Activated CD8-positive, alpha-beta memory T cell treated with anti-CD3 and anti-CD28 coated beads, Interleukin-2, amount 50 U/mL, for 48 hours (primary cell): ENCODE results near the gene PCSK7.
"Not testable (repeated sequence)": the region's sequence is repeated elsewhere in the genome, so short reads cannot be mapped to it uniquely, and the experiment has no call there.

Source experiments
- DNase-seq: peaks from one replicate; pipeline ENCODE4 v3.0.0-alpha.2; 2020

PCSK7 gene

GRCh38 chr11:117231842-117232091 lies at the start of gene PCSK7:
Gene PCSK7, minus strand, starts transcription at chr11:117232073. Its CDS starts 2,229 bp downstream, at chr11:117229844.
- no peak for DNase-seq

GRCh38 chr11:117281159-117281558 lies 49.3 kb upstream of the PCSK7 start:
- DNase-seq, result no peak

GRCh38 chr11:117279711-117280376 lies 48.0 kb upstream of the PCSK7 start:
- DNase-seq, result no peak

- no peak for DNase-seq
Observed at GRCh38 chr11:117278347-117278746, 46.5 kb upstream of the PCSK7 start.

- no peak for DNase-seq
Observed at GRCh38 chr11:117273550-117274289, 41.8 kb upstream of the PCSK7 start.

GRCh38 chr11:117272175-117272574 lies 40.3 kb upstream of the PCSK7 start:
- DNase-seq, result not testable (repeated sequence)

GRCh38 chr11:117271208-117271607 lies 39.3 kb upstream of the PCSK7 start:
- DNase-seq, result no peak

GRCh38 chr11:117269856-117270255 lies 38.0 kb upstream of the PCSK7 start:
- no peak for DNase-seq

GRCh38 chr11:117265745-117266144 lies 33.9 kb upstream of the PCSK7 start:
- DNase-seq, result no peak

GRCh38 chr11:117264624-117265323 lies 32.9 kb upstream of the PCSK7 start:
- DNase-seq, result not testable (repeated sequence)

GRCh38 chr11:117259417-117259816 lies 27.5 kb upstream of the PCSK7 start:
- no peak for DNase-seq

GRCh38 chr11:117258576-117258975 lies 26.7 kb upstream of the PCSK7 start:
- DNase-seq, result no peak

- no peak for DNase-seq
Observed at GRCh38 chr11:117256573-117256972, 24.7 kb upstream of the PCSK7 start.

GRCh38 chr11:117255966-117256365 lies 24.1 kb upstream of the PCSK7 start:
- DNase-seq, result no peak

GRCh38 chr11:117251506-117251905 lies 19.6 kb upstream of the PCSK7 start:
- no peak for DNase-seq

GRCh38 chr11:117249571-117249970 lies 17.7 kb upstream of the PCSK7 start:
- DNase-seq, result no peak

GRCh38 chr11:117248341-117248740 lies 16.5 kb upstream of the PCSK7 start:
- no peak for DNase-seq

- DNase-seq, result no peak
Observed at GRCh38 chr11:117239295-117239694, 7.4 kb upstream of the PCSK7 start.

GRCh38 chr11:117238221-117238620 lies 6.3 kb upstream of the PCSK7 start:
- DNase-seq, result no peak

GRCh38 chr11:117232911-117233409 lies 1.1 kb upstream of the PCSK7 start:
- peak; percentile 68 for DNase-seq

- peak; percentile 89 for DNase-seq
Observed at GRCh38 chr11:117232092-117232878, 412 bp upstream of the PCSK7 start, which contains the start of gene RNF214. Gene RNF214, plus strand, starts transcription at chr11:117232671. Its CDS starts 1,602 bp downstream, at chr11:117234273.

GRCh38 chr11:117230999-117231841 lies 653 bp downstream of the PCSK7 start:
- no peak for DNase-seq
